Suprapubic skin (tissue), 3 donors: ENCODE data around the gene SPAG6.

Experiments used
- EP300 ChIP-seq: sonication (generic); formaldehyde crosslinking; IDR thresholded peaks from one replicate; pipeline ENCODE4 v1.6.1; 2017; ENCODE audit warnings: antibody characterized with exemption
- POLR2A ChIP-seq, 2 donors: fragments of 450-650 bp; IDR thresholded peaks; one replicate each; pipeline ENCODE4 v1.6.1; 2017; ENCODE audit warnings: antibody characterized with exemption in 2 of 2, mild to moderate bottlenecking in 2 of 2, moderate library complexity in 2 of 2
- TF ChIP-seq, protein P1 (sequence below), 2 donors: fragments of 200-600 bp in 1 of 2; fragments of 450-650 bp in 1 of 2; sonication (generic) in 1 of 2; IDR thresholded peaks; one replicate each; pipeline ENCODE4 v1.5.1; 2016 to 2019; ENCODE audit warnings: antibody characterized with exemption in 2 of 2, mild to moderate bottlenecking in 1 of 2, moderate library complexity in 1 of 2

DNA sequence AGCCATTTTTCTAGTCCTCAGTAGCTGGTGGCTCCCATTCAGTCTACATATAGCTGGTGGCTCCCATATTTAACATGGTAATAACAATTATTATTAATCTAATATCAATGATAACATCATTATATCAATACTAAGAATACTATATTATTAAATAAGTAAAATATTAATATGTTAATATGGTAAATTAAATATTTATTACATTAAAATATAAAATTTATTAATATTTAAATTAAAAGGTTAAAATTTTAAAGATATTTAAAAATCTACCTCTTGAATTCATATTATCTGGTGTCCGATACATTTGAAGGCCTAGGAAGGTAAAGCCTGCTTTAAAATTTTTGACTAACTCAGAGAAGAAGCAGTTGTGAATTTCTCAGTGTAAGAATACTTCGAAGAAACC is 69.8 kb downstream of the SPAG6 start:
- TF ChIP-seq, protein P1, sequence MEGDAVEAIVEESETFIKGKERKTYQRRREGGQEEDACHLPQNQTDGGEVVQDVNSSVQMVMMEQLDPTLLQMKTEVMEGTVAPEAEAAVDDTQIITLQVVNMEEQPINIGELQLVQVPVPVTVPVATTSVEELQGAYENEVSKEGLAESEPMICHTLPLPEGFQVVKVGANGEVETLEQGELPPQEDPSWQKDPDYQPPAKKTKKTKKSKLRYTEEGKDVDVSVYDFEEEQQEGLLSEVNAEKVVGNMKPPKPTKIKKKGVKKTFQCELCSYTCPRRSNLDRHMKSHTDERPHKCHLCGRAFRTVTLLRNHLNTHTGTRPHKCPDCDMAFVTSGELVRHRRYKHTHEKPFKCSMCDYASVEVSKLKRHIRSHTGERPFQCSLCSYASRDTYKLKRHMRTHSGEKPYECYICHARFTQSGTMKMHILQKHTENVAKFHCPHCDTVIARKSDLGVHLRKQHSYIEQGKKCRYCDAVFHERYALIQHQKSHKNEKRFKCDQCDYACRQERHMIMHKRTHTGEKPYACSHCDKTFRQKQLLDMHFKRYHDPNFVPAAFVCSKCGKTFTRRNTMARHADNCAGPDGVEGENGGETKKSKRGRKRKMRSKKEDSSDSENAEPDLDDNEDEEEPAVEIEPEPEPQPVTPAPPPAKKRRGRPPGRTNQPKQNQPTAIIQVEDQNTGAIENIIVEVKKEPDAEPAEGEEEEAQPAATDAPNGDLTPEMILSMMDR (IDR thresholded peaks at IDR 0.05) = no peak
- TF ChIP-seq POLR2A (IDR thresholded peaks at IDR 0.05) = no peak
- TF ChIP-seq EP300 = no peak
